Tibial artery (tissue), 4 donors: ENCODE results near the gene LARP1B.

Source experiments
- DNase-seq, 2 donors: peaks; one replicate each; pipeline ENCODE4 v3.0.0-alpha.2; 2019
- H3K27ac ChIP-seq, 2 donors: fragments of 200-600 bp; sonication (generic) in 1 of 2; 1 replicate in 1 of 2; 2 replicates in 1 of 2; pipeline ENCODE4 v1.5.1; 2018 to 2019; ENCODE audit warnings: mild to moderate bottlenecking in 1 of 2
- H3K27me3 ChIP-seq, 2 donors: fragments of 200-600 bp; sonication (generic) in 1 of 2; one replicate each; pipeline versions ENCODE4 v1.5.1 to v1.6.0; 2016 to 2019
- H3K36me3 ChIP-seq, 3 donors: fragments of 200-600 bp; sonication (generic) in 2 of 3; one replicate each; pipeline ENCODE4 v1.5.1; 2016 to 2019; ENCODE audit warnings: mild to moderate bottlenecking in 2 of 3
- H3K4me1 ChIP-seq, 4 donors: fragments of 200-600 bp; sonication (generic) in 2 of 4; 1 replicate in 3 of 4; 2 replicates in 1 of 4; pipeline ENCODE4 v1.5.1; 2016 to 2019
- H3K4me3 ChIP-seq, 2 donors: fragments of 200-600 bp; sonication (generic) in 1 of 2; 1 replicate in 1 of 2; 2 replicates in 1 of 2; pipeline ENCODE4 v1.5.1; 2018 to 2019; ENCODE audit warnings: mild to moderate bottlenecking in 2 of 2
- H3K9me3 ChIP-seq, 3 donors: fragments of 200-600 bp; sonication (generic) in 1 of 3; one replicate each; pipeline ENCODE4 v1.5.1; 2016 to 2019
- intact Hi-C: fragments of 100-400 bp; cut with DNase I; formaldehyde crosslinking; loops from one replicate; pipeline ENCODE4 v1.15.0; 2023; ENCODE audit warnings: low total_unique reads
- TF ChIP-seq, protein P1 (sequence below), 2 experiments: fragments of 200-600 bp in 1 of 2; fragments of 450-650 bp in 1 of 2; IDR thresholded peaks; one replicate each; pipeline ENCODE4 v1.5.1; 2017 to 2019; ENCODE audit warnings: antibody characterized with exemption in 2 of 2, mild to moderate bottlenecking in 1 of 2, moderate library complexity in 1 of 2

LARP1B gene

GRCh38 chr4:128177498-128177897 is 116.4 kb downstream of the LARP1B start:
- intact Hi-C loops: no loop called here
- DNase-seq: no peak
- no peaks in the 10 kb centered on the region for H3K36me3 ChIP-seq
- no peaks in the 10 kb centered on the region for H3K9me3 ChIP-seq
- H3K27me3 ChIP-seq: no peaks in the 10 kb centered on the region
- H3K27ac ChIP-seq: no peak overlapping the region
- TF ChIP-seq, protein P1, sequence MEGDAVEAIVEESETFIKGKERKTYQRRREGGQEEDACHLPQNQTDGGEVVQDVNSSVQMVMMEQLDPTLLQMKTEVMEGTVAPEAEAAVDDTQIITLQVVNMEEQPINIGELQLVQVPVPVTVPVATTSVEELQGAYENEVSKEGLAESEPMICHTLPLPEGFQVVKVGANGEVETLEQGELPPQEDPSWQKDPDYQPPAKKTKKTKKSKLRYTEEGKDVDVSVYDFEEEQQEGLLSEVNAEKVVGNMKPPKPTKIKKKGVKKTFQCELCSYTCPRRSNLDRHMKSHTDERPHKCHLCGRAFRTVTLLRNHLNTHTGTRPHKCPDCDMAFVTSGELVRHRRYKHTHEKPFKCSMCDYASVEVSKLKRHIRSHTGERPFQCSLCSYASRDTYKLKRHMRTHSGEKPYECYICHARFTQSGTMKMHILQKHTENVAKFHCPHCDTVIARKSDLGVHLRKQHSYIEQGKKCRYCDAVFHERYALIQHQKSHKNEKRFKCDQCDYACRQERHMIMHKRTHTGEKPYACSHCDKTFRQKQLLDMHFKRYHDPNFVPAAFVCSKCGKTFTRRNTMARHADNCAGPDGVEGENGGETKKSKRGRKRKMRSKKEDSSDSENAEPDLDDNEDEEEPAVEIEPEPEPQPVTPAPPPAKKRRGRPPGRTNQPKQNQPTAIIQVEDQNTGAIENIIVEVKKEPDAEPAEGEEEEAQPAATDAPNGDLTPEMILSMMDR (IDR thresholded peaks at IDR 0.05): no peak
- no peaks in the 10 kb centered on the region for H3K4me1 ChIP-seq
- H3K4me3 ChIP-seq: no peak overlapping the region

DNA sequence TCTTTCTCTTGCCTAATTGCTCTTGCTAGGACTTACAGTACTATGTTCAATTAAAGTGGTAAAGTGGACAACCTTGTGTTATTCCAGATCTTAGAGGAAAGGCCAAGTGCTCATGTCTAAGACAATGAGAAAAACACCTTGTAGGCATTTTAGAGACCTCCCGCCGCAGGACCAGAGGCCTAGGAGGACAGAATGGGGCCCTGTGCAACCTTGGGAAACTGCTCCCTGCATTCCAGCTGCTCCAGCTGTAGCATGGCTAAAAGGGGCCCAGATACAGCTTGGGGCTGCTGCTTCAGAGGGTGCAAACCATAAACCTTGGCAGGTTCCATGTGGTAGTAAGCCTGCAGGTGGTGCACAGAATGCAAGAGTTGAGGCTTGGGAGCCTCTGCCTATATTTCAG is 125.5 kb downstream of the LARP1B start:
- intact Hi-C loops: no loop called here
- Histone ChIP-seq H3K4me1 (no peaks in the 10 kb centered on the region), H3K9me3 (no peaks in the 10 kb centered on the region), H3K27me3 (no peaks in the 10 kb centered on the region), H3K4me3 (no peak overlapping the region), H3K27ac (no peak overlapping the region), H3K36me3 (peaks cover 7 to 8% (median 8%) of the 10 kb centered on the region in 3 donors)
- DNase-seq: no peak
- TF ChIP-seq, protein P1 (IDR thresholded peaks at IDR 0.05): no peak

DNA sequence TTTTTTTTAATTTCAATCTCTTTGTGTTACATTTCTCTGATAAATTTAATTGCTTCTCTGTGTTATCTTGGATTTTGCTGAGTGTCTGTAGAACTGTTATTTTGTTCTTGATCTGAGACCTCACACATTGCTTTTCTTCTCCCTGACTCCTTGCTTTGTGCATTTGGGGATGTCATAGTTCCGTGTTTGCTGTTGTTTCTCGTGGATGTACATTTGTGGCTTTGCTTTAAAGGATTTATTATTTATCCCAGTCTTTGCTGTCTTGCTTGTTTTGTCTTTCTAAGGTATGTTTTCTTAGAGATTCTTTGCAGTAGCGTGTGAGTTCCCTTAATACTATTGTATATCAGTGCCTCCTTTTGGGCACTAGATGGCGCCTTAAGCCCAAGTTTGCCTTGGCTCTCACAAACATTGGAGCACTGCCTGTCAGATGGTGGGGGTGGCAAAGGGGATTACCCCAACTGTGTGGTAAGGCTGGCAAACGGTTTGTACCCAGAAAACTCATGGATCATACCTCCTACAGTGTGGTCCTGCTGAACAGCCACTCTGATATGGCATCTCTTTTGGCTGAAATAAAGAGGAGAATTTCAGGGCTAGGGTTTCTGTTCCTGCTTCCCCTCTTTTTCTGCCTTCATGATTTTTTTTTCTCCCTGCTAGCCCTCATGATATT is 130.1 kb downstream of the LARP1B start:
- TF ChIP-seq, protein P1 (IDR thresholded peaks at IDR 0.05): peak; percentile 82 to 83
- peak; percentile 60 to 70 for DNase-seq
- Histone ChIP-seq H3K9me3 (no peaks in the 10 kb centered on the region), H3K36me3 (no peaks in the 10 kb centered on the region), H3K4me3 (no peak overlapping the region), H3K27me3 (no peaks in the 10 kb centered on the region), H3K27ac (no peak overlapping the region), H3K4me1 (no peaks in the 10 kb centered on the region)
- intact Hi-C loops: loop anchor here (10.0 kb wide), 1 partner anchor 674 kb away; no protein-coding TSS in a partner anchor

DNA sequence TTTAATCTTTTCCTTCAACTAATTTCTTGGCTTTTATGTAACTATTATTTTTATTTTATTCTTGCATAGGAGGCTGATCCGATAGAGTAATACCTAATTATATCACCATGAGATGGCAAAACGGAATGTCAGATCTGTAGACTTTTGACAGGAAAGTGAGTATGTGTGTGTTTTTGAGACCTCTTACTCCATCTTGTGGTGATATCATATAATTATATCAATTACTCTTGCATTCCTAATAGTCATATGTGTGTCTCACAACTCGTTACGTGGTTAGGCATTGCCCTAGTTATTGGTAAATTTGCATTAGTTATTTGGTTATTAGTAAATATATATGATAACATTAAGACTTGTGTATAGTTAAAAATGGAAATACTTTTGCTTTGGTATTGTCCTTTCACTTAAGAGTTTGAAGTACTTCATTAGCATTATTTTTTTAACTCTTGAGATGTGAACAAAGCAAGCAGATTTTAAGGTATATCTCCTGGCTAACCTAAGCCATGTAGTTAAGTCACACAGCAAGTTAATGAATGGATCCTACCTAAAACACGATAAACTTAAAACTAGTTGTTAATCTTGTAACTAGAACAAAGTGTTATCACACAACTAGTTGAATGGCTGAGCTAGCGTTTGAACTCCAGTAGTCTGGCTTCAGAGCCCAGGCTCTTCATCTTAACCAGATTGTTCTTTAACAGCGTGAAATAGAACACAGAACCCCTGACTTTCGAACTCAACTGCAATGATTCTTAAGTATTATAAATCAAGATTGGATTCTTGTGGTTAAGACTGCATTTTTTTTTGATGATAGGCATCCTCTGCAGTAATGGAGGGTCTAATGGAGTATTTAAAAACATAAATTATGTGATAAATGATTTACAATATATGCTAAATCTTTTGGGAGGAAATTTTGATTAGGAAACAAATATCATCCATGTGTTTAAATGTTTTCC is 159.4 kb downstream of the LARP1B start:
- DNase-seq: no peak
- peaks cover 0 to 12% (median 0%) of the 10 kb centered on the region in 4 donors for H3K4me1 ChIP-seq
- TF ChIP-seq, protein P1 (IDR thresholded peaks at IDR 0.05): no peak
- no peak overlapping the region for H3K4me3 ChIP-seq
- no peak overlapping the region for H3K27ac ChIP-seq
- intact Hi-C loops: no loop called here
- H3K9me3 ChIP-seq: no peaks in the 10 kb centered on the region
- H3K27me3 ChIP-seq: no peaks in the 10 kb centered on the region
- H3K36me3 ChIP-seq: no peaks in the 10 kb centered on the region

DNA sequence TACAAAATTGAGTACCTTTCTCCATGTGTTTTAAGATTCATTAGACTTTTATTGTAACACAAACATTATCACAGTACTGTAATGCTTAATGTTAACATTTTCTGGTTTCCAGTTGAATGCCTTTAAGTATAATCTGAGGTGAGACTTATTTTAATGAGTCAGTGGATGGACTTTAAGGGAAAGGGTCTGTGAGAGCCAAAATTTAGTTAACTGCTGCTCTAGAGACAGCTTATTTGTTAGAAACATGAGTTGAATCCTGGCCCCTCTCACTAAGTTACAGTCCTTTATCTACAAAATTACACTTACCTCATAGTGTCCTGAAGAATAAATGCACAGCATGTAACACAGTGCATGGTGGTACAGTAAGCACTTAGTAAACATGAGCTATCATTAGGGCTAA is 160.5 kb downstream of the LARP1B start:
- no peak overlapping the region for H3K27ac ChIP-seq
- no peak for DNase-seq
- H3K36me3 ChIP-seq: no peaks in the 10 kb centered on the region
- TF ChIP-seq, protein P1 (IDR thresholded peaks at IDR 0.05): no peak
- no peak overlapping the region for H3K4me3 ChIP-seq
- H3K4me1 ChIP-seq: peaks cover 0 to 12% (median 0%) of the 10 kb centered on the region in 4 donors
- H3K27me3 ChIP-seq: no peaks in the 10 kb centered on the region
- H3K9me3 ChIP-seq: no peaks in the 10 kb centered on the region
- intact Hi-C loops: no loop called here
